NT2/D1 (cell line): ENCODE results near the gene CREB1.

ENCODE experiments used
- SUZ12 ChIP-seq: IDR thresholded peaks from 2 replicates; pipeline ENCODE4 v1.6.1; 2011; ENCODE audit not compliant: insufficient read length, insufficient read depth; ENCODE audit errors: extremely low read depth
- YY1 ChIP-seq: IDR thresholded peaks from 2 replicates; pipeline ENCODE4 v1.6.1; 2011; ENCODE audit not compliant: insufficient read length, insufficient read depth
- ZNF274 ChIP-seq: IDR thresholded peaks from 2 replicates; pipeline ENCODE4 v1.6.1; 2011; ENCODE audit warnings: mild to moderate bottlenecking, low read depth, low read length

- TF ChIP-seq ZNF274 (no peak), SUZ12 (no peak), YY1 (no peak)
These were observed 69.9 kb downstream of the CREB1 start for GRCh38 chr2:207599636-207600035.
